HepG2 (cell line): Measurements from ENCODE around the gene MYH9. TPM values are rescaled to one million over a fixed set of nuclear protein-coding genes. Genes with fewer than 3 reads are reported as not detected.
A peak's percentile ranks its signal among the peaks of the same experiment; 100 is the strongest.

Source experiments
- ATF3 ChIP-seq: sonication (generic); formaldehyde crosslinking; IDR thresholded peaks from 2 replicates; pipeline ENCODE4 v1.4.0; 2020; ENCODE audit warnings: missing genetic modification reagents
- E2F2 ChIP-seq: sonication (generic); formaldehyde crosslinking; IDR thresholded peaks from 2 replicates; pipeline ENCODE4 v1.4.0; 2020; ENCODE audit warnings: missing genetic modification reagents, borderline replicate concordance
- FOXA3 ChIP-seq: IDR thresholded peaks from 2 replicates; pipeline ENCODE4 v1.6.1; 2016; ENCODE audit warnings: missing genetic modification reagents, missing compliant biosample characterization
- HOXA3 ChIP-seq: sonication (generic); formaldehyde crosslinking; IDR thresholded peaks from 2 replicates; pipeline ENCODE4 v1.5.0; 2020; ENCODE audit warnings: missing genetic modification reagents
- KAT7 ChIP-seq: IDR thresholded peaks from 2 replicates; pipeline ENCODE4 v1.6.1; 2018; ENCODE audit warnings: borderline replicate concordance, missing compliant biosample characterization
- LRRFIP1 ChIP-seq: sonication (generic); formaldehyde crosslinking; conservative IDR thresholded peaks from 2 replicates; pipeline ENCODE4 v1.4.0; 2020; ENCODE audit warnings: missing genetic modification reagents
- MAFG ChIP-seq: sonication (generic); formaldehyde crosslinking; IDR thresholded peaks from 2 replicates; pipeline ENCODE4 v1.5.1; 2020; ENCODE audit warnings: mild to moderate bottlenecking, missing genetic modification reagents
- POLR2AphosphoS5 ChIP-seq: IDR thresholded peaks from 2 replicates; pipeline ENCODE4 v1.6.1; 2012; ENCODE audit warnings: low read depth, low read length
- REPIN1 ChIP-seq: sonication (generic); formaldehyde crosslinking; IDR thresholded peaks from 2 replicates; pipeline ENCODE4 v1.8.0; 2022; ENCODE audit warnings: missing genetic modification reagents, low read depth, mild to moderate bottlenecking, borderline replicate concordance
- RFXANK ChIP-seq: IDR thresholded peaks from 2 replicates; pipeline ENCODE4 v1.6.1; 2016
- TCF7L2 ChIP-seq: IDR thresholded peaks from 2 replicates; pipeline ENCODE4 v1.6.1; 2011; ENCODE audit warnings: mild to moderate bottlenecking, low read depth, low read length, moderate library complexity
- THAP9 ChIP-seq: sonication (generic); formaldehyde crosslinking; IDR thresholded peaks from 2 replicates; pipeline ENCODE4; 2020; ENCODE audit warnings: missing genetic modification reagents, mild to moderate bottlenecking, borderline replicate concordance
- ZBTB25 ChIP-seq: IDR thresholded peaks from 2 replicates; pipeline ENCODE4 v1.6.1; 2018; ENCODE audit warnings: missing genetic modification reagents
- ZNF138 ChIP-seq: sonication (generic); formaldehyde crosslinking; IDR thresholded peaks from 2 replicates; pipeline ENCODE4 v1.5.0; 2020; ENCODE audit warnings: mild to moderate bottlenecking, low read depth, missing genetic modification reagents
- ZNF770 ChIP-seq: sonication (generic); formaldehyde crosslinking; IDR thresholded peaks from 2 replicates; pipeline ENCODE4 v1.5.0; 2020; ENCODE audit warnings: mild to moderate bottlenecking, missing genetic modification reagents
- polyA plus RNA-seq, 8 experiments: library from polyadenylated mRNA; depleted of rRNA in 3 of 8; stranded (reverse) in 7 of 8; unstranded in 1 of 8; fragments of >200 nt; fragmentation: Illumina TruSeq in 4 of 8; extraction: Trizol in 4 of 8; gene quantifications; 2 replicates each; pipeline versions ENCODE4 v1.2.1 to v1.2.3, GENCODE V29; 2011 to 2016; ENCODE audit warnings: low read depth in 4 of 8, missing spikeins in 1 of 8, mixed read lengths in 1 of 8; ENCODE audit not compliant: insufficient read depth in 1 of 8
- total RNA-seq, 5 experiments: library from RNA; depleted of rRNA; stranded (reverse); fragments of >200 nt; fragmentation: Illumina TruSeq; extraction: Trizol; gene quantifications; 2 replicates each; pipeline ENCODE4 v1.2.3, GENCODE V29; 2016; ENCODE audit warnings: low read depth in 1 of 5
- TF ChIP-seq, protein P1 (sequence below): conservative IDR thresholded peaks from 2 replicates; pipeline ENCODE4 v1.6.1; 2018; ENCODE audit warnings: missing genetic modification reagents

MYH9 gene
- total and polyA plus RNA-seq, 2 of the 13 experiments (the other 11 are each of a cell fraction or from before 2014, with no cell fraction given): 50.7 to 98.5 TPM

- TF ChIP-seq E2F2 (CRISPR knock-in tag): no peak
- TF ChIP-seq ZBTB25 (CRISPR knock-in tag): no peak
- TF ChIP-seq RFXANK (CRISPR knock-in tag): no peak
- no peak for TF ChIP-seq ZNF138 (CRISPR knock-in tag)
- TF ChIP-seq ATF3 (CRISPR knock-in tag): peak; percentile 37; the same call in 1 of the 2 replicates
- TF ChIP-seq FOXA3 (CRISPR knock-in tag): peak; percentile 77
- no peak for TF ChIP-seq REPIN1 (CRISPR knock-in tag)
- TF ChIP-seq ZNF770 (CRISPR knock-in tag): 0 out of 2 replicates have a peak, but pooled peaks have one; percentile 32
- no peak for TF ChIP-seq MAFG (CRISPR knock-in tag)
- TF ChIP-seq THAP9: peak; percentile 64; the same call in 1 of the 2 replicates
- TF ChIP-seq, protein P1, sequence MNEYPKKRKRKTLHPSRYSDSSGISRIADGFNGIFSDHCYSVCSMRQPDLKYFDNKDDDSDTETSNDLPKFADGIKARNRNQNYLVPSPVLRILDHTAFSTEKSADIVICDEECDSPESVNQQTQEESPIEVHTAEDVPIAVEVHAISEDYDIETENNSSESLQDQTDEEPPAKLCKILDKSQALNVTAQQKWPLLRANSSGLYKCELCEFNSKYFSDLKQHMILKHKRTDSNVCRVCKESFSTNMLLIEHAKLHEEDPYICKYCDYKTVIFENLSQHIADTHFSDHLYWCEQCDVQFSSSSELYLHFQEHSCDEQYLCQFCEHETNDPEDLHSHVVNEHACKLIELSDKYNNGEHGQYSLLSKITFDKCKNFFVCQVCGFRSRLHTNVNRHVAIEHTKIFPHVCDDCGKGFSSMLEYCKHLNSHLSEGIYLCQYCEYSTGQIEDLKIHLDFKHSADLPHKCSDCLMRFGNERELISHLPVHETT (CRISPR knock-in tag): no peak; the same call in 1 of the 2 replicates
- TF ChIP-seq POLR2AphosphoS5: peak; percentile 69
- no peak for TF ChIP-seq LRRFIP1 (CRISPR knock-in tag)
- peak; percentile 78; the same call in 1 of the 2 replicates for TF ChIP-seq HOXA3 (CRISPR knock-in tag)
- no peak; the same call in 1 of the 2 replicates for TF ChIP-seq KAT7 (CRISPR knock-in tag)
- no peak for TF ChIP-seq TCF7L2
Observed at GRCh38 chr22:36351921-36352802, 35.6 kb downstream of the MYH9 start (continued).
